ENCODE results near the gene BEGAIN.

Gene BEGAIN

DNA sequence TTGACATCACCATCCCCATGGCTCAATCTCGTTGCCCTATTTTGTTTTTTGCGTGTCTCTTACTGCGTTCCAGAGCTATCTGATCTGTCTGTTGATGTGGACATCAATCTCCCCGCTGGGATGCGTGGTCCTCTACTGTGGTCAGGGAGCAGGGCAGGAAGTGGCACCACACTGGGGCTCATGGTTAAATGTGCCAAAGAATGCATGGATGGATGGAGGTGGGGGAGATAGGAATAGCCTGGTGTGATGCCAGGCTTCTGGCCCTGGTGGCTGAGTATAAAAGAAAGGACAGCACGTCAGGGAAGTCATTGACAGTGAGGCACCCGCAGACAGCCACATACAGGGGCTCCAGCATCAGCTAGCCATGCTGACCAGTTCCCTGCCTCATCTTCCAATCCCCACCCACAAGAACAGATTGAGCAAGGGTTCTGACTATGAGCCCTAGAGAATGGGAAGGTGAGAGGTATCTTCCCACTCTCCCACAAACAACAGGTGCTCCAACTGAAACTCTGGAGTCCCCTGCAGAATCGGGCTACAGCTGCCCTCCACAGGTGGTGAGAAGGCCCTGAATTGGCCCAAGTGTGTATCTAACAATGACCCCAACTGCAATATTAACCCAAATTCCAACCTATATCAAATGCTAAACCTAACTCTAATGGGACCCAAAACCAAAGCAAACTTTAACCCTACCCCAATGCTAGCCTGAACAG lies 2.7 kb upstream of the BEGAIN start:
- no peak for TF ChIP-seq CTCF (IDR thresholded peaks at IDR 0.05)
- H3K27me3 ChIP-seq = peaks cover 80% of the 10 kb centered on the region

DNA sequence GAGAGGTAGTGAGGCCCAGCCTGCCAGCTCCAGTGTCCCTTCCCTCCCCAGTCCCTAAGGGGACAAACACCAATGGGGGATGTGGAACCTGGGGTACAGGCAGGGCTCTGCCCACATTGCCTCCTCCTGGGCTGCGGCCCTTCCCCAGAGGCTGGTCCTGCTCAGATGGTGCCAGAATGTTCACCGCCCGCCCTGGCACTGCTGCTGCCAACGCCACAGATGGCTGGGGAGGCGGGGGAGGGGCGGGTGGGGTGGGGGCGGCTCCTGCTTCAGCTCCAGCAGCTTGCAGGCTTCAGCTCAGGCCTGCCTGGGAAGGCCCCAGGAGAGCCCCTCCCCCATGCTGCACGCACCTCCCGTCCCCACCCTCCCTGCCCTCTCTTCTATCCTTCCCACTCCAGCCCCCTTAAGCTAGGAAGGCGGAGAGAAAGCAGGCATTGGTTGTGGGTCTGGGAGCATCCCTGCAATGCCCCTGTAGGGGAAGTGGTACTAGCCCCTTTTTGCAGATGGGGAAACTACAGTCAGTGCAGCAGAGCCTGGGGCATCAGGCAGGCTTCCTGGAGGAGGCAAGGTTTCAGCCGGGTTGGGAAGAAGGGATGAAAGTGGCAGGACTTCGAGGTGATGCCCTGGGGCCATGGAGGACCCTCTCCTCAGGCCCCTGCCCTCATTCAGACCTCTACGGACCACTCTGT lies 2.0 kb upstream of the BEGAIN start:
- TF ChIP-seq CTCF (IDR thresholded peaks at IDR 0.05) = no peak
- Histone ChIP-seq H3K27me3 (peaks cover 80% of the 10 kb centered on the region), H3K36me3 (no peaks in the 10 kb centered on the region), H3K9me3 (no peaks in the 10 kb centered on the region), H3K4me3 (ENCODE audit: low read depth in 1 of 2, low read length in 1 of 2) (no peak overlapping the region), H3K27ac (no peak overlapping the region), H3K4me1 (ENCODE audit: control insufficient read depth in 1 of 2, insufficient read depth in 1 of 2, low read depth in 1 of 2, low read length in 1 of 2) (peaks cover 6 to 7% of the 10 kb centered on the region in 2 experiments)

More for the DNA sequence above, 2.7 kb upstream of the BEGAIN start:
- Histone ChIP-seq H3K9me3 (no peaks in the 10 kb centered on the region), H3K4me1 (ENCODE audit: control insufficient read depth in 1 of 2, insufficient read depth in 1 of 2, low read depth in 1 of 2, low read length in 1 of 2) (peaks cover 6 to 7% of the 10 kb centered on the region in 2 experiments), H3K36me3 (no peaks in the 10 kb centered on the region), H3K4me3 (ENCODE audit: low read depth in 1 of 2, low read length in 1 of 2) (no peak overlapping the region), H3K27ac (no peak overlapping the region)

DNA sequence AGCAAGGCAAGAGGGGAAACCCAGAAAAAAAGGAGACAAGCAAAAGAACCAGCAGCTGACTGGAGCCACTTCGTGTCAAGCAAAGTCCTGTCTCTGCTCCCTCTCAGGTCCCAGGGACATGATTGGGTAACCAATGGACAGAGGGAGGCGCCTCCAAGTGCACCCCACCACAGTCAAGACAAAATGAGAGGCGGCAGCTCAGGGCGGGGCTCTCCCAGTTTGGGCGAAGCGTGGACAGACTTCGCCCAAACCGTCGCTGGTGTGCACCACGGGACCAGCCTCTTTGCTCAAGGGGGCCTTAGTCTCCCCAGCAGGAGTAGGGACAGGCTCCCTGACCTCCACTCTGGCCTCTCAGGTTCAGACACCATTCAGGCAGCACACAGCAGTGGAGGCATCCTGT lies 1.5 kb upstream of the BEGAIN start:
- Histone ChIP-seq H3K4me3 (ENCODE audit: low read depth in 1 of 2, low read length in 1 of 2) (no peak overlapping the region), H3K27me3 (peaks cover 79% of the 10 kb centered on the region), H3K9me3 (no peaks in the 10 kb centered on the region), H3K27ac (no peak overlapping the region), H3K36me3 (no peaks in the 10 kb centered on the region), H3K4me1 (ENCODE audit: control insufficient read depth in 1 of 2, insufficient read depth in 1 of 2, low read depth in 1 of 2, low read length in 1 of 2) (peaks cover 6 to 7% of the 10 kb centered on the region in 2 experiments)
- no peak for TF ChIP-seq CTCF (IDR thresholded peaks at IDR 0.05)

GRCh38 chr14:100587763-100588411 lies 670 bp upstream of the BEGAIN start:
- H3K4me1 ChIP-seq (ENCODE audit: control insufficient read depth in 1 of 2, insufficient read depth in 1 of 2, low read depth in 1 of 2, low read length in 1 of 2) = peaks cover 6 to 7% of the 10 kb centered on the region in 2 experiments
- no peak overlapping the region for H3K27ac ChIP-seq
- H3K27me3 ChIP-seq = peaks cover 83% of the 10 kb centered on the region
- H3K9me3 ChIP-seq = no peaks in the 10 kb centered on the region
- H3K36me3 ChIP-seq = no peaks in the 10 kb centered on the region
- TF ChIP-seq CTCF (IDR thresholded peaks at IDR 0.05) = no peak
- H3K4me3 ChIP-seq (ENCODE audit: low read depth in 1 of 2, low read length in 1 of 2) = no peak overlapping the region

DNA sequence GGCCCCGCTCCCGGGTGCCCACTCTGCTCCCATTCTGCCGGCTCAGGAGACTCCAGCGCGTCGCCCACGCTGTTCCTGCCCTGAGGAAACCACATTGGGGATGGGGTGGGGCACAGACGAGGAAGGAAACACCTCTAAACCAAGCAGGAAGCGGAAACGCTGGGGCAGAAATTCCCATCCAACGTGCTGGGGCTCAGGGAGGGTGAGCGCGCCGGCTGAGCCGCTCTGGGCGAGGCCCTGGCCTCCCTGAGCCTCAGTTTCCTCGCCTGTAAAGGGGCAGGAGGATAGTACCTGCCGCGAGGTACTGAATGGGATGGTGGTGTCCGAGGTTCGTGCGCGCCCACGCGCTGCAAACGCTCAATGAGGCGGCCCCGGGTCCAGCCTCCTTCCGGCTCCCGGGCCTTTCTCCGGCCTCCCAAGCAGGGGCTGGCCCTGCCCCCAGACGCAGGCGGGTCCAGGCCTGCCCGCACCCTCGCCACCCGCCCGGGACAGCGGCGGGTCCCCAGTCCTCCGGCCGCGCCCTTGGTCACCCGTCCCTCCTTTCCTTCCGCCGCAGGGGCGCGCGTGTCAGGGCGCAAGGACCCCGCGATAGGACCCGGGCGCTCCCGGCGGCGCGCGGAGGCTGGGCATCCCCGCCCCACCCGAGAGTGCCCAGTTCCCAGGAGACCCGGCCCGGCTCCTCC lies 673 bp downstream of the BEGAIN start:
- no peak overlapping the region for H3K27ac ChIP-seq
- H3K36me3 ChIP-seq = no peaks in the 10 kb centered on the region
- H3K4me1 ChIP-seq (ENCODE audit: control insufficient read depth in 1 of 2, insufficient read depth in 1 of 2, low read depth in 1 of 2, low read length in 1 of 2) = peaks cover 6 to 7% of the 10 kb centered on the region in 2 experiments
- no peaks in the 10 kb centered on the region for H3K9me3 ChIP-seq
- TF ChIP-seq CTCF (IDR thresholded peaks at IDR 0.05) = no peak
- H3K4me3 ChIP-seq (ENCODE audit: low read depth in 1 of 2, low read length in 1 of 2) = peak overlapping the region; percentile 15 to 41
- H3K27me3 ChIP-seq = peaks cover 86% of the 10 kb centered on the region

Data from neutrophil (primary cell).